Measurements from ENCODE around the gene SELPLG.
"Not testable (repeated sequence)": the region's sequence is repeated elsewhere in the genome, so short reads cannot be mapped to it uniquely, and the experiment has no call there.

SELPLG gene

GRCh38 chr12:108591267-108591980, 42.3 kb downstream of the SELPLG start:
- no peak for DNase-seq (ENCODE audit: low read depth, low spot score)

GRCh38 chr12:108590463-108590862, 43.2 kb downstream of the SELPLG start:
- not testable (repeated sequence) for DNase-seq (ENCODE audit: low read depth, low spot score)

- no peak for DNase-seq (ENCODE audit: low read depth, low spot score)
Observed at GRCh38 chr12:108589840-108590229, 43.9 kb downstream of the SELPLG start.

GRCh38 chr12:108589028-108589839, 44.5 kb downstream of the SELPLG start:
- DNase-seq (ENCODE audit: low read depth, low spot score) = no peak

GRCh38 chr12:108587826-108588225, 45.9 kb downstream of the SELPLG start:
- no peak for DNase-seq (ENCODE audit: low read depth, low spot score)

- no peak for DNase-seq (ENCODE audit: low read depth, low spot score)
Observed at GRCh38 chr12:108586306-108586705, 47.4 kb downstream of the SELPLG start.

GRCh38 chr12:108585864-108586263, 47.8 kb downstream of the SELPLG start:
- no peak for DNase-seq (ENCODE audit: low read depth, low spot score)

GRCh38 chr12:108584456-108585065, 49.1 kb downstream of the SELPLG start:
- DNase-seq (ENCODE audit: low read depth, low spot score) = no peak

- no peak for DNase-seq (ENCODE audit: low read depth, low spot score)
Observed at GRCh38 chr12:108583991-108584390, 49.7 kb downstream of the SELPLG start.

- DNase-seq (ENCODE audit: low read depth, low spot score) = no peak
Observed at GRCh38 chr12:108582978-108583770, 50.5 kb downstream of the SELPLG start.

GRCh38 chr12:108582509-108582908, 51.2 kb downstream of the SELPLG start:
- DNase-seq (ENCODE audit: low read depth, low spot score) = no peak

- DNase-seq (ENCODE audit: low read depth, low spot score) = no peak
Observed at GRCh38 chr12:108581311-108582227, 52.1 kb downstream of the SELPLG start.

GRCh38 chr12:108580531-108580930, 53.2 kb downstream of the SELPLG start:
- no peak for DNase-seq (ENCODE audit: low read depth, low spot score)

- no peak for DNase-seq (ENCODE audit: low read depth, low spot score)
Observed at GRCh38 chr12:108578813-108579212, 54.9 kb downstream of the SELPLG start.

- no peak for DNase-seq (ENCODE audit: low read depth, low spot score)
Observed at GRCh38 chr12:108578264-108578663, 55.4 kb downstream of the SELPLG start.

GRCh38 chr12:108577458-108577857, 56.2 kb downstream of the SELPLG start:
- DNase-seq (ENCODE audit: low read depth, low spot score) = no peak

- no peak for DNase-seq (ENCODE audit: low read depth, low spot score)
Observed at GRCh38 chr12:108576660-108577234, 56.9 kb downstream of the SELPLG start.

GRCh38 chr12:108575199-108575912, 58.3 kb downstream of the SELPLG start:
- DNase-seq (ENCODE audit: low read depth, low spot score) = no peak

GRCh38 chr12:108574276-108574675, 59.4 kb downstream of the SELPLG start:
- not testable (repeated sequence) for DNase-seq (ENCODE audit: low read depth, low spot score)

GRCh38 chr12:108573317-108573716, 60.4 kb downstream of the SELPLG start:
- DNase-seq (ENCODE audit: low read depth, low spot score) = no peak
